ENCODE measurements around the gene PAX3. TPM values are rescaled to one million over a fixed set of nuclear protein-coding genes. Genes with fewer than 3 reads are reported as not detected.

The PAX3 gene
- total RNA-seq, 4 donors from 2014 or later, result not detected

GRCh38 chr2:222283634-222284033 lies 15.2 kb downstream of the PAX3 start:
- WGBS, 2 donors (ENCODE audit: low coverage in 1 of 2), result 32 to 34% methylated on average over 5 to 8 of the region's 8 CpGs
- no peak overlapping the region for H3K27ac ChIP-seq
- in situ Hi-C loops (cut with MboI; ENCODE audit: low pct_ligation_motif_present in 1 of 4, low pct_unique_long_range_greater_than_20kb in 1 of 4, low sequenced_read_pairs in 3 of 4), result no loop called here
- H3K36me3 ChIP-seq, result no peaks in the 10 kb centered on the region
- DNase-seq, result no peak
- TF ChIP-seq POLR2A (IDR thresholded peaks at IDR 0.05) (no peak), POLR2AphosphoS5 (IDR thresholded peaks at IDR 0.05) (no peak), CTCF (IDR thresholded peaks at IDR 0.05) (no peak), EP300 (IDR thresholded peaks at IDR 0.05; ENCODE audit: low read depth) (no peak)
- H3K4me1 ChIP-seq, result no peaks in the 10 kb centered on the region
- peaks cover 91% of the 10 kb centered on the region for H3K27me3 ChIP-seq
- H3K9me3 ChIP-seq, result no peaks in the 10 kb centered on the region
- intact Hi-C loops (cut with DNase I; ENCODE audit: low total_unique reads), result no loop called here
- no peak overlapping the region for H3K4me3 ChIP-seq

- no peak for DNase-seq
Observed at GRCh38 chr2:222281506-222281905, 17.3 kb downstream of the PAX3 start.

GRCh38 chr2:222280795-222281194 lies 18.0 kb downstream of the PAX3 start:
- H3K36me3 ChIP-seq, result no peaks in the 10 kb centered on the region
- 59% methylated on average over 5 of the region's 5 CpGs; no CpG with 5 or more reads in 1 of the 2 donors for WGBS, 2 donors (ENCODE audit: low coverage in 1 of 2)
- H3K27me3 ChIP-seq, result peaks cover 87% of the 10 kb centered on the region
- TF ChIP-seq POLR2AphosphoS5 (IDR thresholded peaks at IDR 0.05) (no peak), POLR2A (IDR thresholded peaks at IDR 0.05) (no peak), CTCF (IDR thresholded peaks at IDR 0.05) (no peak), EP300 (IDR thresholded peaks at IDR 0.05; ENCODE audit: low read depth) (no peak)
- no peak overlapping the region for H3K27ac ChIP-seq
- H3K4me3 ChIP-seq, result no peak overlapping the region
- no peaks in the 10 kb centered on the region for H3K9me3 ChIP-seq
- no peaks in the 10 kb centered on the region for H3K4me1 ChIP-seq
- intact Hi-C loops (cut with DNase I; ENCODE audit: low total_unique reads) (no loop called here), in situ Hi-C loops (cut with MboI; ENCODE audit: low pct_ligation_motif_present in 1 of 4, low pct_unique_long_range_greater_than_20kb in 1 of 4, low sequenced_read_pairs in 3 of 4) (no loop called here)
- DNase-seq, result no peak

More at GRCh38 chr2:222281506-222281905, 17.3 kb downstream of the PAX3 start:
- no peaks in the 10 kb centered on the region for H3K4me1 ChIP-seq
- no peak overlapping the region for H3K27ac ChIP-seq
- intact Hi-C loops (cut with DNase I; ENCODE audit: low total_unique reads) (no loop called here), in situ Hi-C loops (cut with MboI; ENCODE audit: low pct_ligation_motif_present in 1 of 4, low pct_unique_long_range_greater_than_20kb in 1 of 4, low sequenced_read_pairs in 3 of 4) (no loop called here)
- no peaks in the 10 kb centered on the region for H3K9me3 ChIP-seq
- TF ChIP-seq CTCF (IDR thresholded peaks at IDR 0.05) (no peak), EP300 (IDR thresholded peaks at IDR 0.05; ENCODE audit: low read depth) (no peak), POLR2AphosphoS5 (IDR thresholded peaks at IDR 0.05) (no peak), POLR2A (IDR thresholded peaks at IDR 0.05) (no peak)
- H3K4me3 ChIP-seq, result no peak overlapping the region
- peaks cover 87% of the 10 kb centered on the region for H3K27me3 ChIP-seq
- H3K36me3 ChIP-seq, result no peaks in the 10 kb centered on the region

GRCh38 chr2:222272446-222273015 lies 26.3 kb downstream of the PAX3 start:
- H3K27me3 ChIP-seq, result peaks cover 60% of the 10 kb centered on the region
- no peak overlapping the region for H3K4me3 ChIP-seq
- no peaks in the 10 kb centered on the region for H3K4me1 ChIP-seq
- H3K36me3 ChIP-seq, result no peaks in the 10 kb centered on the region
- H3K27ac ChIP-seq, result no peak overlapping the region
- TF ChIP-seq POLR2A (IDR thresholded peaks at IDR 0.05) (no peak), POLR2AphosphoS5 (IDR thresholded peaks at IDR 0.05) (no peak), EP300 (IDR thresholded peaks at IDR 0.05; ENCODE audit: low read depth) (no peak)
- no peaks in the 10 kb centered on the region for H3K9me3 ChIP-seq
- in situ Hi-C loops (cut with MboI; ENCODE audit: low pct_ligation_motif_present in 1 of 4, low pct_unique_long_range_greater_than_20kb in 1 of 4, low sequenced_read_pairs in 3 of 4), result no loop called here
- 62 to 74% methylated on average over 4 of the region's 4 CpGs for WGBS, 2 donors (ENCODE audit: low coverage in 1 of 2)
- intact Hi-C loops (cut with DNase I; ENCODE audit: low total_unique reads), result no loop called here
- DNase-seq, result no peak

- Histone ChIP-seq H3K9me3 (no peaks in the 10 kb centered on the region), H3K36me3 (no peaks in the 10 kb centered on the region), H3K27me3 (peaks cover 53% of the 10 kb centered on the region), H3K27ac (no peak overlapping the region), H3K4me3 (no peak overlapping the region), H3K4me1 (no peaks in the 10 kb centered on the region)
- TF ChIP-seq POLR2A (IDR thresholded peaks at IDR 0.05), result no peak
- TF ChIP-seq POLR2AphosphoS5 (IDR thresholded peaks at IDR 0.05), result no peak
- TF ChIP-seq EP300 (IDR thresholded peaks at IDR 0.05; ENCODE audit: low read depth), result no peak
- TF ChIP-seq CTCF (IDR thresholded peaks at IDR 0.05), result no peak
- DNase-seq, result no peak
- intact Hi-C loops (cut with DNase I; ENCODE audit: low total_unique reads), result no loop called here
- in situ Hi-C loops (cut with MboI; ENCODE audit: low pct_ligation_motif_present in 1 of 4, low pct_unique_long_range_greater_than_20kb in 1 of 4, low sequenced_read_pairs in 3 of 4), result no loop called here
- WGBS, 2 donors (ENCODE audit: low coverage in 1 of 2), result 75 to 77% methylated on average over 3 to 5 of the region's 5 CpGs
Observed at GRCh38 chr2:222271854-222272253, 26.9 kb downstream of the PAX3 start.
